Activated CD4-positive, alpha-beta T cell treated with anti-CD3 and anti-CD28 coated beads for 4 hours (primary cell): ENCODE results near the gene PTPN14.

Source experiments
- DNase-seq, 2 donors: peaks; one replicate each; pipeline ENCODE4 v3.0.0-alpha.2; 2020

Gene PTPN14

DNA sequence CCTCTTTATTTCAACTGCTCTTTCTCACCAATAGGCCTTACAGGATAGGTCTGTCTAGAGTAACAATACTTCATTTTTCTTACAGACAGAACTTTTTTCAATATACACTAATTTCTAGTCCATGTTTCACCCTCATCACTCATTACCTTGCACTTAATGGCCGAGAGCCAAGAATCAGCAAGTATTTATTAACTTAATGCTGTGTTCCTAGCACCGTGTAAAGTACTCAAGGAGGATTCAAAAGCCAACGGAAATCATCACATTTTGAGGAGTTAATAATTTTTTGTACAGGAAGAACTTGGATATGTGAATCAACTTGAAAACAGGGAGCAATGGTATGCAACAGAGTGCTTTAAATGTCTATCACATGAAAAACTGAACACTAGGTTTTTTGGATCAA is 102.0 kb downstream of the PTPN14 start:
- no peak for DNase-seq

DNA sequence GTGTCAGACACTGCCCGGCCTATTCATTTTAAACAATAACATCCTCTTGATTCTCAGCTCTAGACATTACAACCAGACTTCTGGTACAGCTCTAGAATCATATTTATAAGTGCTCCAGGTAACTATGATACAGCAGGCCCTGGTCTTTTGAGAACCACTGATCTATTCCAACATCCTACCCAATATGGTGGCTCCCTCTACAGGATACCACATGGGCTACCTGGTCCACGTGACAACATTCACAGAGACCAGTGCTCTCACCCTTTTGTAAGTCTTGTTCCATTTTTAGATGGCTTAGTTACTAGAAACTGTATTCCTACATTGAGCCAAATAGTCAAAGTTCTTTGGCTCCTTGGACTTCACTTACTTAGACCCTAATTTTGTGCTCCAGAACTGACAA is 102.9 kb downstream of the PTPN14 start:
- DNase-seq = no peak

DNA sequence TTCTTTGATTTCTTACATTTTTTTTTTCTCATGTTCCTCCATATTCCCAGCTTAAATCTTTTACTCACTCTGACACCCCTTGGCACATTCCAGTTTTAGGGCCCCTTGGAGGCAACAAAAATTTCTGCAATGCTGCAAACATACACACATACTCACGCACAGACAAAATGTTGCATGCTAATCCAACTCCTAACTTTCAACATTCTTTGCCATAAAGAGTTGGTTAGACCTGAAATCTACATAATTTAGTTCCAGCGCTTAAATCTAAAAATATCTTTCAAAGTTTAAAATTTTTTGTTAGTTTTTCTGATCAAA is 103.9 kb downstream of the PTPN14 start:
- DNase-seq = no peak

- no peak for DNase-seq
These were observed 104.4 kb downstream of the PTPN14 start for GRCh38 chr1:214446772-214447556.

DNA sequence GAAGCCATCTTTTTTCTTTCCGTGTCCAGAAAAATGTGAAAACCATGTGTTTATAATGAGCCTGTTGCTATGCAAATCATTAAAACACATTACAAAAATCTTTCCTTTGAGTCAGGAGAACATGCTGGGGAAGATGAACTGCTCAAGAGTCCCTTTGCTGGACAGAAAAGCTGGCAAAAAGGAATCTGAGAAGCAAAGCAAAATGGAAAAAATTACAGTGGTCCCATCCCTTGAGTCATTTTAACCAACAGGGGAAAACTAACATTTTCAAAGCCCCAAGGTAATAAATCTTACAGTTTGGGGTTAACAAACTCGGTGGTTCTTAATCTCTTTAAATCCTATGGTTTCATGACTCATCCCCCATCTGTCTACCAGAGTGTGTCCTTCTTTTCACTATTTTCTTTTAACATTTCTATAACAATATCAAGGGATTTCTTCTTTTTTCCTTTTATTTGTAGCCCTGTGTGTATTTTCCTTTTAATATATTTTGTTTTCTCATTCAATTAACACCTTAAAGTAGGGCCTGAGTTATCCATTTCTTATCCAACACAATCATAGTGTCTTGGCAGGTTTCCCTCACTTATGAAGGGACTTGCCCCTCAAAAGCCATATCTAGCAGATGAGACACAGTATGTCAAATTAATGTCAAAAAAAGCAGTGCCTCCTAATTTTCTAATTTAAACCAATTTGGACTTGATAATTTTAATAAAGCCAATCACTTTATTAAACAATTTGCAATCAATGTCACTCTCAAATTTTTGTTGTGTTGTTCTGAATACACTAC is 105.4 kb downstream of the PTPN14 start:
- no peak for DNase-seq

GRCh38 chr1:214445199-214445598 is 106.2 kb downstream of the PTPN14 start:
- DNase-seq = no peak

DNA sequence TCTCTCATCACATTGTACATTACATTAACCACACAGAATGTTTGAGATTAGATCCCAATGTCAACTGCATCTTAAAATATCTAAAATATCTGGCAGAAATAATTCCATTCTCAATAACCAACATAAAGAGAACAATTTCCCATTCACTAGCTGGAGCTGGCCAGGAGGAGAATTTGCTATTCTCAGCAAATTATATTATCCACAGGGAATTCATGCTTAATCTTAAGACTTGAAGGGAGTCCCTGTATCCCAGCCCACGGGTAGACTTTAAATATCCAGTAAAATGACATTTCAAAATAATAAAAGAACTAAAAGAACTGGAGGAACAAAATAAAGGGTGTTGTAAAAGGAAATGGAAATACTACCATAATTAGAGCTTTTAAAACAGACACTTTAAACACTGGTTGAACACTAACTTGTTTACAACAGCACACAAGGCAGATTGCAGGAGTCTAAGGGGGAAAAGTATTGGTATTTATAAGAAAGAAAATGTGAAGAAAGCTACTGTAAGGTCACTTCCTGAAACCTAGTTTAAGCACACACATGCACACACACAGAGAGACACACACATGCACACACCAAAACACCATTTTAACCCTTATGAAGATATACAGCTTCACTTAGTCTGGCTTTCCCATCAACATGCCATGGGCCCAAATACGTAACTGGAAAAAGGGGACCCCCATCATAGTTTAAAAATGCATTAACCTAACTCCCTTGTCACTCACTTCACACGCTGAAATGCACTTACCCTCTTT is 107.0 kb downstream of the PTPN14 start:
- no peak for DNase-seq

DNA sequence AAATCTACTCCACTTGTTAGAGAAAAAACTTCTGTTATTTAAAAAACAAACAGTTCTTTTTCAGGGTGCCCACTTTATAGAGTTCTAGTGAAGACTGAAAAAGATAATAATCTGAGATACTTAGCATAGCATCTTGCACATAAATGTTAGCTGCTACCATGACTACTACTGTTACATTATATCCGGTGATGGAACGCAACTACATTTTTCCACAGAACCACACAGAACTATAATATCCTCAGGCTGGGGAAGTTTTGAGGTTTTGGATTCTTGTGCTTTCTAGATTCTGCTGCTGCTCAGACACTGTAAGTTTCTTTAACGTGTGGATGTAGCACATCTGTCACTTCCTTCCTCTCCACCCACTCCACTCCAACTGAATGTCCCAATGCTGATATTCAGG is 110.3 kb downstream of the PTPN14 start:
- no peak for DNase-seq

- no peak for DNase-seq
These were observed 111.0 kb downstream of the PTPN14 start for GRCh38 chr1:214440219-214440965.

GRCh38 chr1:214439352-214440119 is 111.9 kb downstream of the PTPN14 start:
- DNase-seq = no peak

DNA sequence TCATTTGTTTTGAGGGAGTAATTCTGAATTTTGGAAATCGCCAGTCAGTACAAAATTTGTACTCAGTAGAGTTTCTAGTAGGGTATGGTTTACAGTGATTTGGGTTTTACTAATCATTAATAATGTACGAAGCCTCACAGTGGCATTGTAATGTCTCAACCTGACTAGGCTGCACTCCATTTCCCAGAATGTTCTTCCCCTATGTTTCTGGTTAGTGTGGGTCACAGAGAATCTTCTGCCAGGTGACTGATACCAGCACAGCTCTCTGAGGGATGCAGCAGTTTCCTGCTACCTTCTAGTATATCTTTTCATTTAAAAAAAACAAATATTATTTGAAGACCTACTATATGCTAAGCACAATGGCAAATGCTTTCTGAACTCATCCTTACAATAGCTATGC is 112.9 kb downstream of the PTPN14 start:
- DNase-seq = no peak

DNA sequence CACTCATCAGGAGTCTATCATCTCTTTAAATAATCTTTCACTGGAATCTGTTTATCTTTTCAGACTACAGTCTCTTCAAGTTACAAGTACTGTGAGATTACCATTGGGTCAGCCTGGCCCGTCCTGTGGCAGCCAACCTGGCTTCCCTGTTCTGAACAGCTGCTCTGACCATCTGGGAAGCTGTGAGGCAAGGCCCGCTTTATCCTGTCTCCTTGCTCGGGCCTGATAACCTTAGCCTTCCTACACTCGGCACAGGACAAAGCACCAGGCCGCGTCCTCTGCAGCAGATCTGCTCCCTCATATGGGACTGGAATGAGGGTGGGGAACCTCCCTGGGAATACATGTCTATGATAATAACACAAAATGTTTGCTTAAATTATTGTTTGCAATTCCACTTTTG is 113.3 kb downstream of the PTPN14 start:
- no peak for DNase-seq

DNA sequence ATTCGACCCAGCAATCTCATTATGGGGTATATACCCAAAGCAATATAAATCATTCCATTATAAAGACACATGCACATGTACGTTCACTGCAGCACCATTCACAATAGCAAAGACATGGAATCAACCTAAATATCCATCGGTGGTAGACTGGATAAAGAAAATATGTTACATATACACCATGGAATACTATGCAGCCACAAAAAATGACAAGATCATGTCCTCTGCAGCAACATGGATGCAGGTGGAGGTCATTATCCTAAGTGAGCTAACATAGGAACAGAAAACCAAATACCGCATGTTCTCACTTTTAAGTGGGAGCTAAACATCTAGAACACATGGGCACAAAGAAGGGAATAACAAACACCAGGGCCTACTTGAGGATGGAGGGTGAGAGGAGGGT is 115.5 kb downstream of the PTPN14 start:
- no peak for DNase-seq

GRCh38 chr1:214432245-214432644 is 119.2 kb downstream of the PTPN14 start:
- DNase-seq = no peak

DNA sequence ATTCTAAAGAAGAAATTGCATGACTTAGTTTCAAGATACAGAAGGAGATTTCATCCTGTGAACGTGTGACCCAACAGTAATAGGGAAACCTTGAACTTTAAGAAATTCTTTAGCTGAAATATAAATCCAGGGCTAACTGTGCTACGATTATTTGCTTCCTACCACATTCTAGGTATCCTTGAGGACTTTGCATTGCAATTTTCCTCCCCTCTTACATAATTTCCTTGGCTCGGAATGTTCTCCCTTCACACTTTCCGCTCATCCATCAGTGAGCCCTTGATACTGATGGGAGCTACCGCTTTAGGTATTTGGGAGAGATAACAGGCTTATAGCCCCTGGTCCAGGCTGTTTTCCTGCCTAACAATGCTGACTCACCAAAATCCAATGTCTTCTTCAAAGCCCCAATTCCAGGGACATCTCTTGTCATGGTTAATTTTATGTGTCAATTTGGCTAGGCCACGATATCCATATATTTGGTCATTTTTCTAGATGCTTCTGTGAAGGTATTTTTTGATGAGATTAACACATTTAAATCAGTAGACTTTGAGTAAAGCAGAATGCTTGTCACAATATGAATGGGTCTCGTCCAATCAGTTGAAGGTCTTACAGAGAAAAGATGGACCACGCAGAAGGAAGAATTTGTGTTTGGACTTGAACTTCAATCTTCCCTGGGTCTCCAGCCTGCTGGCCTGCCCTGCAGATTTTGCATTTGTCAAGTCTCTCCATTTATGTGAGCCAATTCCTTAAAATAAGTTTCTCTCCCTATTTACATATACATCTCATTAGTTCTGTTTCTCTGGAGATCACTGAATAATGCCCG is 121.2 kb downstream of the PTPN14 start:
- DNase-seq = no peak

DNA sequence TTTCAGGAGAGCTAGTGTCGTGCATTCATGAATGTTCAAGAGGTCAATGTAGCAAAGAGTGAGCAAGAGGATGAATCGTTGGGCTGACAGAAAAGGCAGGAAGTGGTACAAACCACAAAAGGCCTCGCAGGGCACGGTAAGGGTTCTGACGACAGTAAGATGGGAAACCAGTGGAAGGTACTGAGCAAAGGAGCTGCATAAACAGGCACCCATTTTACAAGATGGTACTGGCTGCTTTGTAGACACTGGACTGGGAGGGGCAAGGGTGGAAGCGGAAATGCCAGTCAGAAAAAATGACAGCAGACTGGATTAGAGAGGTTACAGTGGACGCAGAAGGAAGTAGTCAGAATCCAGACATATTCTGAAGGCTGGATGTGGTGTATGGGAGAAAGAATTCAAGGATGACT is 123.5 kb downstream of the PTPN14 start:
- DNase-seq = peak; percentile 13 to 28

GRCh38 chr1:214426426-214426812 is 125.0 kb downstream of the PTPN14 start:
- DNase-seq = no peak

GRCh38 chr1:214425716-214426425 is 125.5 kb downstream of the PTPN14 start:
- no peak for DNase-seq

GRCh38 chr1:214425101-214425500 is 126.3 kb downstream of the PTPN14 start:
- DNase-seq = no peak

DNA sequence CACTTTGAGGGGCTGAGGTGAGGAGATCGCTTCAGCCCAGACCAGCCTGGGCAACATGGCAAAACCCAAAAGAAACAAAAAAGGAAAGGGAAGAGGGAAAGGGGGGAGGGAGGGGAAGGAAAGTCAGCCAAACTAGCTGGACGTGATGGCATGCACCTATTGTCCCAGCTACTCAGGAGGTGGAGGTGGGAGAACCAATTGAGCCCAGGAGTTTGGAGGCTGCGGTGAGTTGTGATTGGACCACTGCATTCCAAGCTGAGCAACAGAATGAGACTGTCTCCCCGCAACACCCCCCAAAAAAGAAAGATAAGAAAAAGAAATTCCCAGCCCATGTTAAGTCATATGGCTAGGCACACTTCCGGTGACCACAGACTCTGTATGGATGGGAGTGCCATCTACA is 128.4 kb downstream of the PTPN14 start:
- DNase-seq = no peak
